SK-MEL-5 (cell line): ENCODE results near the gene PRR23C. TPM values are rescaled to one million over a fixed set of nuclear protein-coding genes. Genes with fewer than 3 reads are reported as not detected.
"Not testable (repeated sequence)": the region's sequence is repeated elsewhere in the genome, so short reads cannot be mapped to it uniquely, and the experiment has no call there.

ENCODE experiments used
- DNase-seq: peaks from one replicate; pipeline ENCODE4 v3.0.0-alpha.2; 2016; ENCODE audit warnings: low read depth, low spot score
- in situ Hi-C: cut with HindIII; loops from 2 replicates; pipeline ENCODE4 v1.10.0; 2016; ENCODE audit warnings: low sequenced_read_pairs, high pct_unique_total_duplicates, low pct_unique_long_range_greater_than_20kb
- polyA plus RNA-seq, 2 experiments: library from polyadenylated mRNA; depleted of rRNA; stranded (reverse); fragments of >200 nt; gene quantifications; 2 replicates each; pipeline ENCODE4 v1.2.3, GENCODE V29; 2015
- total RNA-seq: library from RNA; depleted of rRNA; stranded (reverse); fragments of >200 nt; shearing (Covaris generic); gene quantifications from 2 replicates; pipeline ENCODE4 v1.2.3, GENCODE V29; 2014; rRNA removed

PRR23C gene
- not detected in 2 replicates for total RNA-seq
- polyA plus RNA-seq (2015; cell fraction: cytosol; rRNA removed), result not detected in 2 replicates
- polyA plus RNA-seq (2015; cell fraction: nucleus; rRNA removed), result not detected in 2 replicates

DNA sequence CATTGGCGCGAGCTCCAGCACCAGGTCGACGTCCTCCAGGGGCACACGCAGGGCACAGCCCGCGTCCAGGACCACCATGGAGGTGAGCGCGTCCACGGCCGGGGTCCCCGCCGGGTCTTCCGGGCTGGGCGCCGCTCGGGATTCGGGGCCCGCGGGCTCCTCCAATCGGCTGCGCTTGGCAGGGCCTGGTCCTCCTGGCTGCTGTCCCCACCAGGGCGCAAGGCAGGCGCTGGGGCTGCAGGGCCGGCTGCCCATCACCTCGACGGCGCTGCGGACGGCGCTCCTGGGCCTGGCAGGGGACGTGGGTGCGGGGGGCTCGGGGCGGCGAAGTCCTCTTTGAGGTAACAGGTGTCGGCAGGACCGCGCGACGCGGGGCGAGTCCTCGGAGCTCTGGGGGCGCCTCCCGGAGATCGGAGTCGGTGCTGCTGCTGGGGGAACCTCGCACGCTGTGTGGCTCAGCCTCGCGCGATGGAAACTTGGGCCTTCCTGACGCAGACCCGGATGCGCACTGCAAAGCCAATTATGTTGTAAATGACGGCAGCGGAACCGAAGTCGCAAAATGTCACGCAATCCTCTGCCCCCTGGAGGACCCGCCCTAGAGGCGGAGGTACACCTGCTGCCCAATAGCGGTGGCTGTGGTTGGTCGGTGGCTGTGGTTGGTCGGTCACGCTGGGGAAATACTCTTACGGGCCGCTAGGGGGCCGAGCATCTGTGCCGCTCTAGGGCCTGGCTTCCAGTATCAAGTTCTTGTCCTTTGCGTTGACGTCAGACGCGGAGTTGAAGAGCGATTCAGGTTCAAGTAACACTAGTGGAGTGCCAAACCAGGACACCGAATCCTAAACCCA lies at the start of gene PRR23C:
Gene PRR23C, minus strand, starts transcription at position 527 of the 845 bp plus-strand sequence. Its CDS starts 272 bp downstream, at position 255.
- DNase-seq, result no peak
- in situ Hi-C loops, result no loop called here

DNA sequence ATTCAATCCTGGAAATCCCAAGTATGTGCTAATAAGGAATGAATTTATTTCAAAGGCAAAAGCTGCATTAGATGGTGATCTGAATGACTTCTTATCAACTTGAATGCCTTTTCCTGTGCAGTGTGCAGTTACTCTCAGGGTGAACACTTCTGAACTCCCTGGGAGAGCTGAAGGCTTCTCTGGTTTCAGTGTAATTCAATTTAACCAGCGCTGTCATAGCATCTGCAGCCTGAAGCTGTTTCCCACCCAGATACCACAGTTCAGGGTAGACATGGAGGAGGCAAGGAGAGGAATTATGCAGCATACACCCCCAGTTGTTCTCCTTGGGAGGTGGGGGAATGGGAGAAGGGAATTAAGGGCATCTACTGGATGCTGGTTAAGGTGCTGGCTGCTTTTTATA lies 49.1 kb upstream of the PRR23C start:
- in situ Hi-C loops, result no loop called here

DNA sequence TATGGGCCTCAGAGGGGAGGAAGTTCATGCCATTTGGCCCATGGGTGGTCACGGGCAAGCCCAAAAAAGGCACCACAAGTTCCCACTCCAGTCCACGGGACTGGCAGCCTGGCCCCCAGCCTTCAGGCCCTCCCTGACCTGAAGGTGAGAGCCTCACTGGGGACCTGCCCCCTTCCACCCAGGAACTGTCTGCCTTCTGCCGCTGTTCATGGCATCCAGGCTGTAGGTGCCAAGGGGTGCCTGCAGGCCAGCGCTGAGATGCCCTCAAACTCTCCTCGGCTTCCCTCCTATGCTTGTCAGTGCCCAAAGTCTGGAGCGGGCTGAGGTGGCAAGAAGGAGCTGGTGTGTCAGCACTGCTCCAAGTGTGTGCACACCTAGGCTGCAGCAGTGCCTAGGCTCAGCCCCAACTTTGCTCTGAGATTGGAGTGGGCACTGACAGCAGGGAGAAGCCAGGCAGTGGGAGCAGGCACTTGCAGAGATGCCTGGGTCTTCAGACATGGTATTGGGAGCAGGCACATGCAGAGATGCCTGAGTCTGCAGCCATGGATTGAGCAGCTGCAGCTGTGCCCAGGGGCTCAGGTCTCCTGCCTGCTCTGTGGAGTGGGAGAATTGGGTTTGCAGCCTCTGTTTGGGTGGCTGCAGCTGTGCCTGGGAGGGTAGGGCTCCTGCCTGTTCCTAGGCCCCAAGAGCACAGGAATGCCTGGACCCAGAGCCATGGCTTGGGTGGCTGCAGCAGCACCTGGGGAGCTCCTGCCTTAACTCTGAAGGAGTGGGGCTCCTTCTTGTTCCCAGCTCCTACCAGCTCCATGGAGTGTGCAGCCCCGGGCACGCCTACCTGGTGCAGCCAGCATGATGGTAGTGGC lies 44.0 kb upstream of the PRR23C start:
- no peak for DNase-seq
- in situ Hi-C loops, result no loop called here

More for the DNA sequence above, 49.1 kb upstream of the PRR23C start:
- DNase-seq, result no peak

DNA sequence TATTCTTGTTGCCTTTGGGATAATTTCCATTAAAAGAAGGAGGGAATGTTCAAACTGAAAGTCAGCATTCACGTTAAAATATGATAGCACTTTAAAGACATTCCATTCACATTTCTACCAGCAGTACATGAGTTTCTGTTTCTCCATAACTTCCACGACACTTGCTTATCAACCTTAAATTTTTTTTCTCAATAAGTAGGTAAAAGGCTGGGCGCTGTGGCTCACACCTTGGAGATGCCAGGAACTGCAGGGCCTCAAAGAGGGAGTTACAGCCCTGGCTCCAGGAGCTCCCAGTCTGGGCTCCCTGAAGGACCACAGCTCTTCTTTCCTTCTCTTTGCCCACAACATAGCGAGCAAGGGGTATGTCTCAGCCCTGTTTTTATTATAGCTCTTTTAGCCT lies 42.9 kb upstream of the PRR23C start:
- in situ Hi-C loops, result no loop called here
- DNase-seq, result no peak

DNA sequence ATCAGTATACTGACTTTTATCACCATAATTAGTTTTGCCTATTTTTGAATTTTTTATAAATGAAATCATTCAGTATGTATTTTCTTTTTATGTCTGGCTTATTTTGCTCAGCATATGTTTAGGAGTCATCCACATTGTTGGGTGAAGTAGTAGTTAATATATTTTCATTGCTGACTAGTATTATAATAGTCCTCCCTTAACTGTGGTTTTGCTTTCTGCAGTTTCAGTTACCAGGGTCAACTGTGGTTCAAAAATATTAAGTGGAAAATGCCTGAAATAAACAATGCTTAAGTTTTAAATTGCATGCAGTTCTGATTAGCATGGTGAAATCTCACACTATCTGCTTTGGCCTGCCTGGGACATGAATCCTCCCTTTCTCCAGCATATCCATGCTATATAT lies 39.5 kb upstream of the PRR23C start:
- in situ Hi-C loops, result no loop called here

DNA sequence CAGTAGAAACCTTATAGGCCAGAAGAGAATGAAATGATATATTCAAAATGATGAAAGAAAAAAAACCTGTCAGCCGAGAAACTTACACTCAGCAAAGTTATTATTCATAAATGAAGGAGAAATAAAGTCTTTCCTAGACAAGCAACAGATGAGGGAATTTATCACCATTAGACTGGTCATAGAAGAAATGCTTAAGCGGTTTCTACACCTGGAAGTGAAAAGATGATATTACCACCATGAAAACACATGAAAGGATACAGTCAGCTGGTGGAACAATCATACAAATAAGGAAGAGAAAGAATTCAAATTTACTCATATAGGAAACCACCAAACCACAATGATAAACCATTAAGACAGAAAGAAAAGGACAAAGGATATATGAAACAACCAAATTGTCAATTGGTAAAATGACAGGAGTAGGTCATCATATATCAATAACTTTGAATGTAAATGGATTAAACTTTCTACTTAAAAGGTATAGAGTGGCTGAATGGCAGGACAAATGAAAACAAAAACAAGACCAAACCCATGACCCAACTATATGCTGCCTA lies 29.9 kb upstream of the PRR23C start:
- no peak for DNase-seq
- in situ Hi-C loops, result no loop called here

More for the DNA sequence above, 39.5 kb upstream of the PRR23C start:
- DNase-seq, result no peak

DNA sequence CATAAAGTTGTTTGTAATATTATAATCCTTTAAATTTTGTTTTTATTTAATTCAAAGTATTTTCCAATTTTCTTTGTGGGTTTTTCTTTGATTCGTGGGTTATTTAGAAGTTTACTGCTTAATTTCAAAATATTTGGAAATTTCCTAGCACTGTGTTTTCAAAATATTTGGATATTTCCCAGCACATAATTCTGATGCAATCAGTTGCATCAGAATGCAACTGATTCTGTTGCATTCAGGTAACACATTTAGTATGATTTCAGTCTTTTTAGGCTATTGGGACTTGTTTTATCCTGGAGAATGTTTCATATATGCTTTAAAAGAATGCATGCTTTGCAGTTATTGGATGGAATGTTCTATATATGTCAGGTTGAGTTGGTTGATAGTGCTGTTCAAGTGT lies 18.2 kb upstream of the PRR23C start:
- no peak for DNase-seq
- in situ Hi-C loops, result no loop called here

DNA sequence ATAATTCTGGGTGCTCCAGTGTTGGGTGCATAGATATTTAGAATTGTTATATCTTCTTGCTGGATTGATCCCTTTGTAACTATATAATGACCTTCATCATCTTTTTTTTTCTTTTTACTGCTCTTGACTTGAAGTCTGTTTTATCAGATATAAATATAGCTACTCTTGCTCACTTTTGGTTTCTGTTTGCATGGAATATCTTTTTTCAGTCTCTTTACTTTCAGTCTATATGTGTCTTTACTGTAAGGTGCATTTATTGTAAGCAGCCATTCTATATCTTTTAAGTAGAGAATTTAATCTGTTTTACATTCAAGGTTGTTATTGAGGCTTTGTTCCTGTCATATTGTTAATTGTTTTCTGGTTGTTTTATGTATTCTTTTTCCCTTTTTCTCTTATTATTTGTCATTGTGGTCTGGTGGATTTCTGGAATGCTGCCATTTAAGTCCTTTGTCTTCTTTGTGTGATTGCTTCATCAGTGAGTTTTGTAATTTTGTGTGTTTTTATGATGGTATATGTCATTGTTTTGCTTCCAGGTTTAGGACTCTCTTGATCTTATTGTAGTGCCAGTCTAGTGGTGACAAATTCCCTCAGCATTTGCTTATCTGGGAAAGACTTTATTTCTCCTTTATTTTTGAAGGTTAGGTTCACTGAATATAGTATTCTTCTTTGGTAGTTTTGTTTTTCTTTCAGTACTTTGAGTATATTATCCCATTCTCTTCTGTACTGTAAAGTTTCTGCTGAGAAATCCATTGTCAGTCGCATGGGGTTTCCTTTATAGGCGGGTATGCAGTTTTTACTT lies 8.3 kb upstream of the PRR23C start:
- DNase-seq, result no peak
- in situ Hi-C loops, result no loop called here

DNA sequence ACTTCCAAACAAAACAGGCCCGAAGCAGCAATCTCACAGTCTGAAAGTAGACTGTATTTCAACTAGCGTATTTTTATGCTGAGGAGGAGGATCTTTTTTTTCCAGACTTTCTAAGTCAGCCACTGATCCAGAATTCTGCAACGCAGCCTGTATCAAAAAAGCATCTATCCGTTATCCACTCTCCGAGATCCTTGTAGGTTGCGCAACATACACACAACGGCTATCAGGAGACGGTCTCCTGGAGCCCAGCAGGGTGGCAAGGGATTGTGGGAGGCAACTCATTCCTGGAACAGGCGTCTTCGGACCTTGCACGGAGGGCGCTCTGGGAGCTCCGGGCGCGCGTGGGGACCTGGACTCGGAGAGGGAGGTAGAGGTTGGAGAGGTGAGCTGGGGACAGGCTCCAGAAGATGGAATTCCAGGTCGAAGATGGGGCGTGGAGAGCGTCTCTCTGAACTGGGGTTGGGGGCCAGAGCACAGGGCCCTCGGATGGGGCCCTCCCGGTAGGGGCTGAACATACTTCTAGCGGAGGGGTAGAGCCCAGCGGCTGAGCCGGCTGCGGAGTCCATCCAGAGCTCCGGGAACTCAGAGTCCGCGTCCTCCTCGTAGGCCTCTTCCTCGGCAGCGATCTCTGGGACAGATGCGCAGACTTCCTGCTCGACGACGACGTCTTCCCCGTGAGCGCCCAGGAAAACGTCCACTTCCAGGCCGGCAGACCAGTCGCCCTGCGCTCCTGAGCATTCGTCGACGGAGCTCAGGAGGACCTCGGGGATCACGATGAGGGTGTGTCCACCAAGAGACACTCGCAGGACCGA lies 932 bp downstream of the PRR23C start:
- DNase-seq, result no peak
- in situ Hi-C loops, result no loop called here

DNA sequence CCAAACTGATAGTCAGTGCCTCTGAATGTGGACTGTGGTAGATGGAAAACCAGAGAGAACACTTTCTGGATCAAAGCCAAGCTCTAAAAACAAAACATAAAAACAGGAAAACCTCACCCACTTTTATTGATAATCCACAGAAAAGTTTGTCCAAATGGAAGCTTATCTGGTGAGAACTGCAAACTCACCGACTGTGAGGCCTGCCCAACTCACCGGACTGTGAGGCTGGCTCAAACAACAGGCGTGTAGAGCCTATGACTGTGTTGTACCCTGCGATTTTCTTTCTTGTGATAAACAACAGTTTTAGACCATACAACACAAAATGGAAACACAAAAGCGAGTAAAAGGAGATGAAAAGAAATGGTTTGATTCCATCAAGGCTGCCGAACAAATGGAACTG lies 7.2 kb downstream of the PRR23C start:
- in situ Hi-C loops, result no loop called here

DNA sequence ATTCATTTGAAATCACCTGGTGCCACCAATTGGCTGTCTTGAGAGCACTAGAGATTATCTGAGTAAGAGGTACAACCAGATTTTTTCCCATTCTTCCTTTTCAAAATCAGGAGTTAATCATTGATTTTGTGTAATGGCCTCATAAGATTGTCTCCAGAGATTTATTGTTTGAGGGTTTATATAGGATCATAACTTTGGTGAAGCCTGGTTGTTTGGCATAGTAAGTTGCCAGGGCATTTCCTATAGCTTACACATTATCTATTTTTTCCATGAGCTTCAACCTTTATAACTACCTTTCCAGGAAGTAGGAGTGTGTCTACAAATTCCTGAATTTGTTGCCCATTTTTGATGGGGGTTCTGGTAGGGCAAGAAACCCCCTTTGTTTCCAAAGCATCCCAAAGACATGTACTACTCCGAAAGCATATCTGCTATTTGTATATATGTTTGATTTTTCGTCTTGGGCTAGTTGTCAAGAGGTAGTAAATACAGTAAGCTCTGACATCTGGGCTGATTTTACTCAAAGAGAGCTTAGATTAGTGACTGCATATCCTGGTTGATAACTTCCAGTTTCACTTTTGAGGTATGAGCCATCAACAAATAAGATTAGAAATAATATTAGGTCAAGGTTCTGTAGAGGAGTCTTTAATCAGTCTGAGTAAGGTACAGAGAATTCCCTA lies 12.2 kb downstream of the PRR23C start:
- in situ Hi-C loops, result no loop called here
- no peak for DNase-seq

More for the DNA sequence above, 7.2 kb downstream of the PRR23C start:
- no peak for DNase-seq

DNA sequence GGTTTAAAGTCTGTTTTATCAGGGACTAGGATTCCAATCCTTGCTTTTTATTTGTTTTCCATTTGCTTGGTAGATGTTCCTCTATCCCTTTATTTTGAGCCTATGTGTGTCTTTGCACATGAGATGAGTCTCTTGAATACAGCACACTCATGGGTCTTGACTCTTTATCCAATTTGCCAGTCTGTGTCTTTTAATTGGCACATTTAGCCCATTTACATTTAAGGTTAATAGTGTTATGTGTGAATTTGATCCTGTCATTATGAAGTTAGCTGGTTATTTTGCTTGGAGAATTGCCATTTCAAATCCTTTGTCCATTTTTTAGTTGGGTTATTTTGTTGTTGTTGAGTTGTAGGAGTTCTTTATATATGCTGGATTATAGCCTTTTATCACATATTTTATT lies 14.1 kb downstream of the PRR23C start:
- in situ Hi-C loops, DNase-seq: not testable (repeated sequence)

DNA sequence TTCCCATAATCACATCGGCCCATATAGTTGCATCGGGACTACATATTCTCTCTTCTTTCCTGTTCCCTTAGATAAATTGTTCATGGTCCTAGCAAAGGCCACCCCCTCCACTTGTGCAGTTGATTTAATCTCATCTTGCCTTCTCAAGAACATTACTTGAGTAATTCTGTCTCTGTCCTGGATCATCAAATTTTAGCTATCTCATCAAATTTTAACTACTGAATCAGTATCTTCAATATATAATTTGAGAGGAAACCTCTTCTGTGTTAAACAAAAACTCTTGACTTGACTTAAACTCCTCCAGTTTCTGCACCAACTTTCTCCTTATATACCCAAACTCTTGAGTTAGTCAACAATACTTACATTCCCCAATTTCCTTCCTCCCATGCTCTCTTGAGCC lies 19.7 kb downstream of the PRR23C start:
- no peak for DNase-seq

DNA sequence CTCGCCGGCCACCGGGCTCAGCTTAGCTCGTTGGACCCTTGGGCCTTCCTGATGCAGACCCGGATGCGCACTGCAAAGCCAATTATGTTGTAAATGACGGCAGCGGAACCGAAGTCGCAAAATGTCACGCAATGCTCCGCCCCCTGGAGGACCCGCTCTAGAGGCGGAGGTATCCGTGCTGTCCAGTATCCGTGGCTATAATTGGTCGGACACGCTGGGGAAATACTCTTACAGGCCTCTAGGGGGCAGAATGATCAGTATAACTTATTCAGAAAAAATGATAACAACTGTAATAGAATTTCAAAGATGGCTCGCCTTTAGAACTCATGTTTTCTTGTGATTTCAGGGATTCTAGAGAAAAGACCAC lies 23.8 kb downstream of the PRR23C start, which contains the start of gene PRR23B:
Gene PRR23B, minus strand, starts transcription at position 59 of the 367 bp plus-strand sequence. CDS start 265 bp downstream, outside the sequence.
- peak; percentile 19 for DNase-seq

More for the DNA sequence above, 19.7 kb downstream of the PRR23C start:
- in situ Hi-C loops, result no loop called here

DNA sequence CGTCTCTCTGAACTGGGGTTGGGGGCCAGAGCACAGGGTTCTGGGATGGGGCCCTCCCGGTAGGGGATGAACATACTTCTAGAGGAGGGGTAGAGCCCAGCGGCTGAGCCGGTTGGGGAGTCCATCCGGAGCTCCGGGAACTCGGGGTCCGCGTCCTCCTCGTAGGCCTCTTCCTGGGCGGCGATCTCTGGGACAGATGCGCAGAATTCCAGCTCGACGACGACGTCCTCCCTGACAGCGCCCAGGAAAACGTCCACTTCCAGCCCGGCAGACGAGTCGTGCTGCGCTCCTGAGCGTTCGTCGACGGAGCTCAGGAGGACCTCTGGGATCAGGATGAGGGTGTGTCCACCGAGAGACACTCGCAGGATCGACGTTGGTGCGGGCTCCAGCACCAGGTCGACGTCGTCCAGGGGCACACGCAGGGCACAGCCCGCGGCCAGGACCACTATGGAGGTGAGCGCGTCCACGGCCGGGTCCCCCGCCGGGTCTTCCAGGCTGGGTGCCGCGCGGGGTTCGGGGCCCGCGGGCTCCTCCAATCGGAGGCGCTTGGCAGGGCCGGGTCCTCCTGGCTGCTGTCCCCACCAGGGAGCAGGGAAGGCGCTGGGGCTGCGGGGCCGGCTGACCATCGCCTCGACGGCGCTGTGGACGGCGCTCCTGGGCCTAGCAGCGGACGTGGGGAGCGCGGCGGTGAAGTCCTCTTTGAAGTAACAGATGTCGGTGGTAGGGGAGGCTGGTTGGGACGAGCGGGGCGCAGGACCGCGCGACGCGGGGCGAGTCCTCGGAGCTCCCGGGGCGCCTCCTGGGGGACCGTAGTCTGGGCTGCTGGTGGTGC lies 24.4 kb downstream of the PRR23C start:
- DNase-seq, result no peak
- in situ Hi-C loops, result no loop called here

More for the DNA sequence above, 23.8 kb downstream of the PRR23C start, which contains the start of gene PRR23B:
- in situ Hi-C loops, result no loop called here
